SK-N-SH (cell line): ENCODE measurements around the gene RBPJL.

Experiments used
- CHD2 ChIP-seq: fragments of 150-350 bp; IDR thresholded peaks from 2 replicates; pipeline ENCODE4 v1.6.1; 2018; ENCODE audit warnings: low read length; ENCODE audit not compliant: partially characterized antibody
- EP300 ChIP-seq, 2 experiments: IDR thresholded peaks; 2 replicates each; pipeline versions ENCODE4 v1.4.0 to v1.6.1; 2012; ENCODE audit warnings: borderline replicate concordance in 1 of 2, low read depth in 1 of 2, low read length in 1 of 2
- EZH2phosphoT487 ChIP-seq: fragments of 200-600 bp; sonication (generic); IDR thresholded peaks from 2 replicates; pipeline ENCODE4 v1.6.1; 2017; ENCODE audit warnings: low read depth, mixed run types, mild to moderate bottlenecking, antibody characterized with exemption, moderate library complexity, borderline replicate concordance
- RAD21 ChIP-seq: IDR thresholded peaks from 2 replicates; pipeline ENCODE4 v1.6.1; 2012; ENCODE audit warnings: mild to moderate bottlenecking, low read length
- SIN3A ChIP-seq: IDR thresholded peaks from 2 replicates; pipeline ENCODE4 v1.6.1; 2012; ENCODE audit warnings: low read depth, mild to moderate bottlenecking, low read length, moderate library complexity, borderline replicate concordance
- SMC3 ChIP-seq: IDR thresholded peaks from 2 replicates; pipeline ENCODE4 v1.6.1; 2012; ENCODE audit warnings: low read depth, low read length, improper control_type of control experiment
- TAF1 ChIP-seq: IDR thresholded peaks from 2 replicates; pipeline ENCODE4 v1.6.1; 2012; ENCODE audit warnings: low read depth, mild to moderate bottlenecking, low read length, moderate library complexity, borderline replicate concordance
- YY1 ChIP-seq: IDR thresholded peaks from 2 replicates; pipeline ENCODE4 v1.4.0; 2012; ENCODE audit warnings: low read depth, mild to moderate bottlenecking
- TF ChIP-seq, protein P1 (sequence below): fragments of 200-600 bp; sonication (generic); IDR thresholded peaks from 2 replicates; pipeline ENCODE4 v1.6.1; 2017; ENCODE audit warnings: antibody characterized with exemption, mild to moderate bottlenecking, moderate library complexity
- TF ChIP-seq, protein P2 (sequence below): IDR thresholded peaks from 2 replicates; pipeline ENCODE4 v1.4.0; 2012; ENCODE audit warnings: low read depth
- TF ChIP-seq, protein P3 (sequence below): IDR thresholded peaks from 2 replicates; pipeline ENCODE4 v1.6.1; 2012; ENCODE audit warnings: mild to moderate bottlenecking, low read depth, low read length, moderate library complexity
- TF ChIP-seq, protein P4 (sequence below): fragments of 150-350 bp; IDR thresholded peaks from 2 replicates; pipeline ENCODE4 v1.6.1; 2016; ENCODE audit warnings: mild to moderate bottlenecking, low read depth, low read length
- TF ChIP-seq, protein P5 (sequence below): IDR thresholded peaks from 2 replicates; pipeline ENCODE4; 2012

DNA sequence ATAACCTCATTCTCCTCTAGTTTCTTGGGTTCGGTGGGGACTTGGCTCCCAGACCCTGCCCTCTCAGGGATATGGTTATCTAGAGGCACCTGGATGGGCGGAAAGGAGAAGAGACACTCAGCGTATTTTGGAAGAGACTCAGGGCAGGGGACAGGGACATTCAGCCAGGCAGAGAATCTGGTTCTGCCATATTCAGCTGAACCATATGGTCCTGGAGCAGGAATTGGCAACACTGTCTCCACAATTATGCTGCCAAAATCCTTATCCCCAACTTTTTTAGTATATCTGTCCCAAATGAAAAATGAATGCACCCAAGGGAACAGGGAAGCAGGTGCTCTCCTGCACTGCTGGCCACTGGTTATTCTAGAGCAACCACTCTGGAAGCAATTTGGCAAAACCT is 23.8 kb downstream of the RBPJL start:
- TF ChIP-seq, protein P1, sequence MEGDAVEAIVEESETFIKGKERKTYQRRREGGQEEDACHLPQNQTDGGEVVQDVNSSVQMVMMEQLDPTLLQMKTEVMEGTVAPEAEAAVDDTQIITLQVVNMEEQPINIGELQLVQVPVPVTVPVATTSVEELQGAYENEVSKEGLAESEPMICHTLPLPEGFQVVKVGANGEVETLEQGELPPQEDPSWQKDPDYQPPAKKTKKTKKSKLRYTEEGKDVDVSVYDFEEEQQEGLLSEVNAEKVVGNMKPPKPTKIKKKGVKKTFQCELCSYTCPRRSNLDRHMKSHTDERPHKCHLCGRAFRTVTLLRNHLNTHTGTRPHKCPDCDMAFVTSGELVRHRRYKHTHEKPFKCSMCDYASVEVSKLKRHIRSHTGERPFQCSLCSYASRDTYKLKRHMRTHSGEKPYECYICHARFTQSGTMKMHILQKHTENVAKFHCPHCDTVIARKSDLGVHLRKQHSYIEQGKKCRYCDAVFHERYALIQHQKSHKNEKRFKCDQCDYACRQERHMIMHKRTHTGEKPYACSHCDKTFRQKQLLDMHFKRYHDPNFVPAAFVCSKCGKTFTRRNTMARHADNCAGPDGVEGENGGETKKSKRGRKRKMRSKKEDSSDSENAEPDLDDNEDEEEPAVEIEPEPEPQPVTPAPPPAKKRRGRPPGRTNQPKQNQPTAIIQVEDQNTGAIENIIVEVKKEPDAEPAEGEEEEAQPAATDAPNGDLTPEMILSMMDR = no peak
- TF ChIP-seq RAD21 (no peak), EZH2phosphoT487 (no peak), CHD2 (no peak), TAF1 (no peak), YY1 (no peak), SMC3 (no peak), EP300 (IDR thresholded peaks at IDR 0.05; ENCODE audit: borderline replicate concordance in 1 of 2, low read depth in 1 of 2, low read length in 1 of 2) (no peak), SIN3A (no peak)
- TF ChIP-seq, protein P2, sequence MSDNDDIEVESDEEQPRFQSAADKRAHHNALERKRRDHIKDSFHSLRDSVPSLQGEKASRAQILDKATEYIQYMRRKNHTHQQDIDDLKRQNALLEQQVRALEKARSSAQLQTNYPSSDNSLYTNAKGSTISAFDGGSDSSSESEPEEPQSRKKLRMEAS = no peak
- TF ChIP-seq, protein P3, sequence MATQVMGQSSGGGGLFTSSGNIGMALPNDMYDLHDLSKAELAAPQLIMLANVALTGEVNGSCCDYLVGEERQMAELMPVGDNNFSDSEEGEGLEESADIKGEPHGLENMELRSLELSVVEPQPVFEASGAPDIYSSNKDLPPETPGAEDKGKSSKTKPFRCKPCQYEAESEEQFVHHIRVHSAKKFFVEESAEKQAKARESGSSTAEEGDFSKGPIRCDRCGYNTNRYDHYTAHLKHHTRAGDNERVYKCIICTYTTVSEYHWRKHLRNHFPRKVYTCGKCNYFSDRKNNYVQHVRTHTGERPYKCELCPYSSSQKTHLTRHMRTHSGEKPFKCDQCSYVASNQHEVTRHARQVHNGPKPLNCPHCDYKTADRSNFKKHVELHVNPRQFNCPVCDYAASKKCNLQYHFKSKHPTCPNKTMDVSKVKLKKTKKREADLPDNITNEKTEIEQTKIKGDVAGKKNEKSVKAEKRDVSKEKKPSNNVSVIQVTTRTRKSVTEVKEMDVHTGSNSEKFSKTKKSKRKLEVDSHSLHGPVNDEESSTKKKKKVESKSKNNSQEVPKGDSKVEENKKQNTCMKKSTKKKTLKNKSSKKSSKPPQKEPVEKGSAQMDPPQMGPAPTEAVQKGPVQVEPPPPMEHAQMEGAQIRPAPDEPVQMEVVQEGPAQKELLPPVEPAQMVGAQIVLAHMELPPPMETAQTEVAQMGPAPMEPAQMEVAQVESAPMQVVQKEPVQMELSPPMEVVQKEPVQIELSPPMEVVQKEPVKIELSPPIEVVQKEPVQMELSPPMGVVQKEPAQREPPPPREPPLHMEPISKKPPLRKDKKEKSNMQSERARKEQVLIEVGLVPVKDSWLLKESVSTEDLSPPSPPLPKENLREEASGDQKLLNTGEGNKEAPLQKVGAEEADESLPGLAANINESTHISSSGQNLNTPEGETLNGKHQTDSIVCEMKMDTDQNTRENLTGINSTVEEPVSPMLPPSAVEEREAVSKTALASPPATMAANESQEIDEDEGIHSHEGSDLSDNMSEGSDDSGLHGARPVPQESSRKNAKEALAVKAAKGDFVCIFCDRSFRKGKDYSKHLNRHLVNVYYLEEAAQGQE = no peak
- TF ChIP-seq, protein P4, sequence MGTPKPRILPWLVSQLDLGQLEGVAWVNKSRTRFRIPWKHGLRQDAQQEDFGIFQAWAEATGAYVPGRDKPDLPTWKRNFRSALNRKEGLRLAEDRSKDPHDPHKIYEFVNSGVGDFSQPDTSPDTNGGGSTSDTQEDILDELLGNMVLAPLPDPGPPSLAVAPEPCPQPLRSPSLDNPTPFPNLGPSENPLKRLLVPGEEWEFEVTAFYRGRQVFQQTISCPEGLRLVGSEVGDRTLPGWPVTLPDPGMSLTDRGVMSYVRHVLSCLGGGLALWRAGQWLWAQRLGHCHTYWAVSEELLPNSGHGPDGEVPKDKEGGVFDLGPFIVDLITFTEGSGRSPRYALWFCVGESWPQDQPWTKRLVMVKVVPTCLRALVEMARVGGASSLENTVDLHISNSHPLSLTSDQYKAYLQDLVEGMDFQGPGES = no peak
- TF ChIP-seq, protein P5, sequence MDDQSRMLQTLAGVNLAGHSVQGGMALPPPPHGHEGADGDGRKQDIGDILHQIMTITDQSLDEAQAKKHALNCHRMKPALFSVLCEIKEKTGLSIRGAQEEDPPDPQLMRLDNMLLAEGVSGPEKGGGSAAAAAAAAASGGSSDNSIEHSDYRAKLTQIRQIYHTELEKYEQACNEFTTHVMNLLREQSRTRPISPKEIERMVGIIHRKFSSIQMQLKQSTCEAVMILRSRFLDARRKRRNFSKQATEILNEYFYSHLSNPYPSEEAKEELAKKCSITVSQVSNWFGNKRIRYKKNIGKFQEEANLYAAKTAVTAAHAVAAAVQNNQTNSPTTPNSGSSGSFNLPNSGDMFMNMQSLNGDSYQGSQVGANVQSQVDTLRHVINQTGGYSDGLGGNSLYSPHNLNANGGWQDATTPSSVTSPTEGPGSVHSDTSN = no peak
